ENCODE results near the gene RUNX2.

Gene RUNX2

GRCh38 chr6:45687570-45687969 lies 359.4 kb downstream of the RUNX2 start:
- no peak for DNase-seq

GRCh38 chr6:45688180-45688579 lies 360.1 kb downstream of the RUNX2 start:
- no peak for DNase-seq

- no peak for DNase-seq
Observed at GRCh38 chr6:45689926-45690615, 361.9 kb downstream of the RUNX2 start.

DNA sequence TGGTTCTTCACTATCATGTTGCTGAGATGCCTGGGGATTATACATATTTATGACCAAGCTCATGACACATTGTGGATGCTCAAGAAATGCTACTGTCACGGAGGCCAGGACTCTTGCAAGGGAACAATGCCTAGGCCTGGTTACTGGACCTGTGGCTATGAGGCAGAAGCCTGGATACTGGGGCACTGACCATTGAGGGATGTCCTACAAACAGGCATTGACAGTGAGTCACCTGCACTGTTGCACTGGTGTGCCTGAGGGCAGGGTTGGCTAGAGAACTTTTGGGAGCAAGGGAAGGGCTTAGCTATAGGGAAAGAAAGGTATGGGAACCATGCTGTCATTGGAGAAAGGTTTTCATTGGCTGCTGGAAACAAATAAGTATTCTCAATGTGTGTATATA lies 362.7 kb downstream of the RUNX2 start:
- no peak for DNase-seq

- no peak for DNase-seq
Observed at GRCh38 chr6:45691426-45691825, 363.3 kb downstream of the RUNX2 start.

GRCh38 chr6:45692021-45692420 lies 363.9 kb downstream of the RUNX2 start:
- DNase-seq, result no peak

DNA sequence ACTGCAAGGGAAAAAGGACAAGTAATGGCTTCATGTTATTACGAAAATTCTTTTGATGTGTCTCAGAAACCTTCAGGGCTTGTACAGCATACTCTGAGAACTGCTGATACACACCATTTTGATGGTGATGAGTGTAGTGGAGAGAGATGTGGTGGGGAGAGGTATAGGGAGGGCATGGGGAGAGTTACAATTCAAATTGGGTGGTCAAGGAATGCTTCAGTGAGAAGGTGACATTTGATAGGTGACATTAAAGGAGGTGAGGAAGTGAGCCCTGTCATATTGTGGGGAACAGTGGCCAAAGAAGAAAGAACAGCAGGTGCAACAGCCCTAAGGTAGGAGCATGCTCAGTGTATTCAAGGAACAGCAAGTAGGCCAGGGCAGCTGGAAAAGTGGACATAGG lies 368.6 kb downstream of the RUNX2 start:
- DNase-seq, result no peak

- DNase-seq, result no peak
Observed at GRCh38 chr6:45697605-45698004, 369.5 kb downstream of the RUNX2 start.

GRCh38 chr6:45698046-45698445 lies 369.9 kb downstream of the RUNX2 start:
- DNase-seq, result no peak

- DNase-seq, result no peak
Observed at GRCh38 chr6:45699663-45700062, 371.5 kb downstream of the RUNX2 start.

DNA sequence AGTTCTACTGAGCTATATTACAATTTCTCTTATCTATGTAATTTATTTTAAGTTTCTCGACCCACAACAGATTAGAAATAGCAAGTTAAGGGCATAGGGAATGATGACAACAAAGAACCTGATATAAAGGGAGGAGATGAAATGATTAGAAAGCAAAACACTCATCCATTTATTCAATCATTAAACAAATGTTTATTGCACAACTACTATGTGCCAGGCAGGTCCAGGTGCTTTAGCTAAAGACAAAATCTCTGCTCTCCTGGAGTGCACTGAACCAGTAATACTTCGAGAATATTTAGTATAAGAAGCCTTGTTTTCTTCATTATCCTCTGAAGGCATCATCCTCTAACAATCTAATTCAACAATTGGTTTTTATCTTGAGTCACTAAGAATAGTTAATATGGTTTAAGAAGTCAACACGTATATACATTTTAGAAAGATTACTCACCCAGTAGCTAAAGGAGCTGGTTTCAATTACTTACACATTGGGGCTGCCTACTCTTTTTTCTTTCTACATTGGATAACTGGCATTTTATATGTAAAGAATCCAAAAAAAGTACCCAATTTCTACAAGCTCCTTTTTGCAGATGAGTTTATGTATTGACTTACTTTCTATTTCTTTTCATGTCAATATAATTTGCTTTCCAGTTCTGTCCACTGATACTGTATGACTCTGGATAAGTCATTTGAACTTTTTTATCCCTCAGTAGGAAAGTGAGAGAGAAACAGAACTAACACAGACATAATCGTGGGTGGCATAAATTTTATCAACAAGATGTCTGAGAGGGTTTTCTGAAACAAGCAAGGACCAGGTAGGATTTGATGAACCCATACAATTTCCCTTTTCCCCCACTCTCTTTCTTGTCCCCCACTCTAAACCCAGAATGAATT lies 375.0 kb downstream of the RUNX2 start:
- DNase-seq, result no peak

GRCh38 chr6:45704056-45704800 lies 376.1 kb downstream of the RUNX2 start:
- no peak for DNase-seq

DNA sequence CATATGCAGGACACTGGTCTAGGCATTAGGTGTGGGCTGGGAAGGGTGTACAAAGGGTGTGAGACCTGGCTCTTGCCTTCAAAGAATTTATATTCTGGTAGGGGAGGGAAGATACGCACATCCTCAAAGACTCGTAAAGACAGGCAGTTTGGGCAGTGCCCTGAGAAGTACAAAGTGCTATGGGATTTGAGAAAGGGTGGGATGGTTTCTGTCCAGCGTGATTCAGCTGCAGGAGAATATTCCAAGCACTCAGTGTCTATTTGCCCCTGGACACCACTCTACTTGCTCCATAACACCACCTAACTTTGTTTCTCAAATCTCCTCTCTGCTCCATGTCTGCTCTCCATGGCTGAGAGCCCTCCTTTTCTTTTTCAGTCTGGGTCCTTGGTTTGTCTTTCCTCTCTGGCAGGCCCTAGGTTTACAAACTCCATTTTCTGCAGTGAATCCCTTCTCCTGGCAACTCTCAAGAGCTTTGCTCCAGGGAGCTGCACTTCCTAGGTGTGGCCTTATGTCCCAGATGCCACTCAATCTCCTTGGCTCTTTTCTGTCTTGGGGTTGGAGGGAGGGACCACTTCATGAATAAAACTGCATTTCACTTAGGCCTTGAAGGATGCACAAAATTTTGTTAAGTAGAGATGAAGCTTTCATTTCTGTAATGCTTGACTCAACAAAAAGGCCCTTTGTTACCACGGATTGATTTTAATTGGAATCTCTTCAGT lies 377.2 kb downstream of the RUNX2 start:
- DNase-seq, result no peak

- DNase-seq, result no peak
Observed at GRCh38 chr6:45706319-45706718, 378.2 kb downstream of the RUNX2 start.

DNA sequence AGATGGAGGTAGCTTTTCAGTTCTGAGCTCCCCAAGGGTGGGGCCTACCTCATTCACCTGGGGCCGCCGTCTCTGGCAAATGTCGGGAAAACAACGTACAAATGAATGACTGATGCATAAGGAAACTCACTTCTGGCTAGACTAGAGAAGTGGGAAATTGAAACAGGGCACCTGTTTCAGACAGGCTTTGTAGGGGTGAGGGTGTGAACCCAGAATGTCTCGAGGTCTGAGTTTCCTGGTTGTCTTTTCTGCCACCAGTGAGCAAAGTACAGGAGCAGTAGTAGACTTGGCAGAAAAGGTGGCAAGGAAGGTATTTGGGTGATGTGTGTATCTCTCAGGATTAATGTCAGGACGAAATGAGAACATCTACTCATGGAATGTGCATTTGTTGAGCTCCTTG lies 379.0 kb downstream of the RUNX2 start:
- no peak for DNase-seq

- no peak for DNase-seq
Observed at GRCh38 chr6:45709781-45710220, 381.7 kb downstream of the RUNX2 start.

DNA sequence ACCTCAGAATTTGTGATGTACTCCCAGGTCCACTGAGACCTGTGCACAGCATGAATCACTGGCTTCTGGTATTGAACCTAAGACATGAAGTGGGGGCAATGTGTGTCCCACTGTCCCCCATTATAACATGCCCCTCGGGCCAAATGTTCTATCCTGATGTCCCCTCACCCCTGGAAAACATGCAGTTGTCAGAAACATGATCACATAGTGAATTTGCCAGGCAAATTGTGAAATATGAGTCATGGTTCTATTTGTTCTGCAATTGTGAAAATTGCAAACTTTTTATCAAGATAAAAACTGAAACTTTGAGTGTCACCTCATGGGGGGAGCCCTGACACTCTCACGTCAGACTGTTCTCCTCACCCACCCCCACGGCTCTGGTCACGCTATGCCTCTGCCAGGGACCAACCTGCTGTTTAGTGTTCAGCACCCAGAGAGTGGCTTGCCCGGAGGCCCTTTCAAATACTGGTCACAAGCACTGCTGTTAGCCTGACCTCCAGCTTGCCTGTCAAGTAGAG lies 382.2 kb downstream of the RUNX2 start:
- DNase-seq, result no peak

DNA sequence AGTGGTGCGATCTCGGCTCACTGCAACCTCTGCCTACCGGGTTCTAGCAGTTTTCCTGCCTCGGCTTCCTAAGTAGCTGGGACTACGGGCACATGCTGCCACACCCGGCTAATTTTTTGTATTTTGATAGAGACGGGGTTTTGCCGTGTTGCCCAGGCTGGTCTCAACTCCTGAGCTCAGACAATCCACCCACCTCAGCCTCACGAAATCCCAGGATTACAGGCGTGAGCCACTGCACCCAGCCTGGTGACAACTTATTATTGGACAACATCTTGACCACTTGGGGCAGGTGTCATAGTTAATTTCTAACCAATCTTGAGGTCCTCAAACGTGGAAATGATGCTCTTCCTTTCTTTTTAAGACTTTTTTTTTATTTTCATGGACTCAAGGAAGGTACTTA lies 383.9 kb downstream of the RUNX2 start:
- DNase-seq, result no peak

GRCh38 chr6:45712786-45713185 lies 384.7 kb downstream of the RUNX2 start:
- DNase-seq, result no peak

Measured in NCI-H510A treated with DMSO at 0.1 percent for 48 hours (cell line).